Mesenchymal stem cell (in vitro differentiated cells and primary cell): Measurements from ENCODE around the gene CASQ2.

Experiments used
- DNase-seq: peaks from one replicate; pipeline ENCODE4 v3.0.0-alpha.2; 2013
- H2AFZ ChIP-seq: one replicate; pipeline ENCODE4 v1.6.1; 2013; ENCODE audit warnings: low read depth, mild to moderate bottlenecking, control low read depth, inconsistent platforms, low read length, moderate library complexity
- H2AK5ac ChIP-seq: 2 replicates; pipeline ENCODE4 v1.6.1; 2013; ENCODE audit warnings: low read length, moderate library complexity, mild to moderate bottlenecking, inconsistent platforms; ENCODE audit not compliant: severe bottlenecking
- H2BK120ac ChIP-seq: one replicate; pipeline ENCODE4 v1.6.1; 2013; ENCODE audit warnings: low read depth, mild to moderate bottlenecking, inconsistent platforms, low read length, moderate library complexity
- H2BK12ac ChIP-seq, 2 experiments: one replicate each; pipeline ENCODE4 v1.6.1; 2013; ENCODE audit warnings: inconsistent platforms in 2 of 2, low read length in 2 of 2, mild to moderate bottlenecking in 2 of 2, moderate library complexity in 2 of 2, control low read depth in 1 of 2
- H2BK15ac ChIP-seq: one replicate; pipeline ENCODE4 v1.6.1; 2013; ENCODE audit warnings: mild to moderate bottlenecking, low read depth, inconsistent platforms; ENCODE audit not compliant: poor library complexity, severe bottlenecking
- H2BK5ac ChIP-seq: 2 replicates; pipeline ENCODE4 v1.6.1; 2013; ENCODE audit warnings: low read depth, mild to moderate bottlenecking, low read length, control low read depth, inconsistent platforms; ENCODE audit not compliant: poor library complexity, severe bottlenecking
- H3K14ac ChIP-seq, 2 experiments: one replicate each; pipeline ENCODE4 v1.6.1; 2013; ENCODE audit warnings: inconsistent platforms in 2 of 2, low read length in 2 of 2, control low read depth in 1 of 2, mild to moderate bottlenecking in 1 of 2, moderate library complexity in 1 of 2
- H3K18ac ChIP-seq, 2 experiments: one replicate each; pipeline ENCODE4 v1.6.1; 2013; ENCODE audit warnings: inconsistent platforms in 2 of 2, low read length in 2 of 2, control low read depth in 1 of 2, low read depth in 1 of 2, mild to moderate bottlenecking in 1 of 2
- H3K23ac ChIP-seq, 2 experiments: one replicate each; pipeline ENCODE4 v1.6.1; 2013; ENCODE audit warnings: inconsistent platforms in 2 of 2, low read length in 2 of 2, mild to moderate bottlenecking in 2 of 2, moderate library complexity in 2 of 2, control low read depth in 1 of 2
- H3K27ac ChIP-seq: 2 replicates; pipeline ENCODE4 v1.5.1; 2013; ENCODE audit warnings: mild to moderate bottlenecking, moderate library complexity, low read length, control low read depth, inconsistent platforms; ENCODE audit not compliant: poor library complexity, severe bottlenecking
- H3K27me3 ChIP-seq, 2 experiments: 2 replicates each; pipeline versions ENCODE4 v1.6.1 to v1.7.0; 2013; ENCODE audit warnings: low read length in 2 of 2, mild to moderate bottlenecking in 2 of 2, moderate library complexity in 2 of 2, control low read depth in 1 of 2, inconsistent platforms in 1 of 2; ENCODE audit not compliant: control insufficient read depth in 1 of 2, insufficient read depth in 1 of 2
- H3K36me3 ChIP-seq, 2 experiments: 2 replicates each; pipeline versions ENCODE4 v1.6.1 to v1.7.0; 2013; ENCODE audit warnings: low read length in 2 of 2, control low read depth in 1 of 2, inconsistent platforms in 1 of 2, low read depth in 1 of 2, mild to moderate bottlenecking in 1 of 2; ENCODE audit not compliant: insufficient read depth in 2 of 2, control insufficient read depth in 1 of 2
- H3K4ac ChIP-seq, 2 experiments: one replicate each; pipeline ENCODE4 v1.6.1; 2013; ENCODE audit warnings: inconsistent platforms in 2 of 2, low read length in 2 of 2, mild to moderate bottlenecking in 2 of 2, moderate library complexity in 2 of 2, control low read depth in 1 of 2, low read depth in 1 of 2
- H3K4me1 ChIP-seq: 2 replicates; pipeline ENCODE4 v1.6.1; 2013; ENCODE audit warnings: low read depth, low read length, control low read depth; ENCODE audit not compliant: control insufficient read depth, insufficient read depth
- H3K4me2 ChIP-seq: 2 replicates; pipeline ENCODE4 v1.6.1; 2013; ENCODE audit warnings: low read length, mild to moderate bottlenecking, inconsistent platforms; ENCODE audit not compliant: poor library complexity, severe bottlenecking
- H3K4me3 ChIP-seq, 2 experiments: 2 replicates each; pipeline versions ENCODE4 v1.5.1 to v1.7.0; 2013; ENCODE audit warnings: low read length in 2 of 2, mild to moderate bottlenecking in 2 of 2, control low read depth in 1 of 2, low read depth in 1 of 2; ENCODE audit not compliant: insufficient read depth in 1 of 2
- H3K79me1 ChIP-seq: replicated peaks from 2 replicates; pipeline ENCODE4 v1.6.1; 2013; ENCODE audit warnings: mild to moderate bottlenecking, control low read depth, low read length, inconsistent platforms; ENCODE audit not compliant: poor library complexity, severe bottlenecking
- H3K9ac ChIP-seq: 2 replicates; pipeline ENCODE4 v1.7.0; 2013; ENCODE audit warnings: mild to moderate bottlenecking, low read length, moderate library complexity
- H3K9me3 ChIP-seq: 2 replicates; pipeline ENCODE4 v1.7.0; 2013; ENCODE audit warnings: mild to moderate bottlenecking, low read length; ENCODE audit not compliant: control insufficient read depth
- H4K8ac ChIP-seq: one replicate; pipeline ENCODE4 v1.6.1; 2013; ENCODE audit warnings: inconsistent platforms, mild to moderate bottlenecking, low read length, moderate library complexity
- H4K91ac ChIP-seq: one replicate; pipeline ENCODE4 v1.6.1; 2013; ENCODE audit warnings: mild to moderate bottlenecking, low read length, inconsistent platforms
- WGBS: methylation state at CpG from one replicate; pipeline ENCODE4 v1.1.7; 2013; ENCODE audit warnings: mixed read lengths; 5-methylcytosine and 5-hydroxymethylcytosine counted together

CASQ2 gene

GRCh38 chr1:115791816-115792215 is 23.3 kb upstream of the CASQ2 start:
- H2AFZ ChIP-seq: no peak overlapping the region
- no peak overlapping the region for H3K4me2 ChIP-seq
- no peak overlapping the region for H2AK5ac ChIP-seq
- no peak overlapping the region for H3K14ac ChIP-seq
- H3K4ac ChIP-seq: no peak overlapping the region
- no peak for DNase-seq
- H3K36me3 ChIP-seq: no peaks in the 10 kb centered on the region
- H3K4me1 ChIP-seq: no peaks in the 10 kb centered on the region
- H3K18ac ChIP-seq: no peak overlapping the region
- no peaks in the 10 kb centered on the region for H3K79me1 ChIP-seq
- H3K9ac ChIP-seq: no peak overlapping the region
- no peak overlapping the region for H4K8ac ChIP-seq
- H2BK120ac ChIP-seq: no peak overlapping the region
- H3K4me3 ChIP-seq: no peak overlapping the region
- H3K9me3 ChIP-seq: no peaks in the 10 kb centered on the region
- H3K27ac ChIP-seq: no peak overlapping the region
- no peak overlapping the region for H2BK15ac ChIP-seq
- WGBS: 73% methylated on average over 2 of the region's 3 CpGs
- no peak overlapping the region for H4K91ac ChIP-seq
- H2BK12ac ChIP-seq: no peak overlapping the region
- no peak overlapping the region for H2BK5ac ChIP-seq
- H3K27me3 ChIP-seq: peaks cover 25 to 28% of the 10 kb centered on the region in 2 experiments
- H3K23ac ChIP-seq: no peak overlapping the region

- Histone ChIP-seq H2AK5ac (no peak overlapping the region), H3K23ac (no peak overlapping the region), H3K4me1 (no peaks in the 10 kb centered on the region)
Observed at GRCh38 chr1:115790846-115791245, 22.3 kb upstream of the CASQ2 start.

GRCh38 chr1:115790356-115790755 is 21.8 kb upstream of the CASQ2 start:
- no peak overlapping the region for H3K4me2 ChIP-seq
- WGBS: 0% methylated on average over 1 of the region's 3 CpGs
- no peak overlapping the region for H3K4me3 ChIP-seq
- no peak overlapping the region for H2AK5ac ChIP-seq
- no peaks in the 10 kb centered on the region for H3K9me3 ChIP-seq
- no peak overlapping the region for H3K18ac ChIP-seq
- H3K4ac ChIP-seq: no peak overlapping the region
- peak overlapping the region; percentile 52 for H2BK15ac ChIP-seq
- no peak overlapping the region for H2BK5ac ChIP-seq
- no peak overlapping the region for H2AFZ ChIP-seq
- H3K23ac ChIP-seq: no peak overlapping the region
- no peak overlapping the region for H2BK12ac ChIP-seq
- no peak for DNase-seq
- H3K14ac ChIP-seq: peak overlapping the region in 1 of 2 experiments; percentile 15
- peaks cover 25% of the 10 kb centered on the region in 2 experiments for H3K27me3 ChIP-seq
- H2BK120ac ChIP-seq: no peak overlapping the region
- no peaks in the 10 kb centered on the region for H3K36me3 ChIP-seq
- no peak overlapping the region for H3K9ac ChIP-seq
- H4K91ac ChIP-seq: no peak overlapping the region
- no peaks in the 10 kb centered on the region for H3K79me1 ChIP-seq
- H4K8ac ChIP-seq: no peak overlapping the region
- H3K27ac ChIP-seq: no peak overlapping the region
- no peaks in the 10 kb centered on the region for H3K4me1 ChIP-seq

More at GRCh38 chr1:115790846-115791245, 22.3 kb upstream of the CASQ2 start:
- Histone ChIP-seq H3K27ac (no peak overlapping the region), H3K4ac (no peak overlapping the region), H3K14ac (no peak overlapping the region), H2BK5ac (no peak overlapping the region), H3K9ac (no peak overlapping the region), H3K79me1 (no peaks in the 10 kb centered on the region), H2AFZ (no peak overlapping the region), H3K27me3 (peaks cover 25% of the 10 kb centered on the region in 2 experiments), H3K36me3 (no peaks in the 10 kb centered on the region), H3K4me2 (no peak overlapping the region), H2BK120ac (no peak overlapping the region), H4K8ac (no peak overlapping the region), H4K91ac (no peak overlapping the region), H2BK12ac (no peak overlapping the region), H3K9me3 (no peaks in the 10 kb centered on the region), H3K4me3 (no peak overlapping the region), H2BK15ac (no peak overlapping the region), H3K18ac (no peak overlapping the region)
- DNase-seq: no peak
- 76% methylated on average over 6 of the region's 6 CpGs for WGBS

- no peak overlapping the region for H3K9ac ChIP-seq
- no peak overlapping the region for H3K23ac ChIP-seq
- H4K8ac ChIP-seq: no peak overlapping the region
- H3K9me3 ChIP-seq: no peaks in the 10 kb centered on the region
- H3K18ac ChIP-seq: no peak overlapping the region
- H2BK120ac ChIP-seq: no peak overlapping the region
- no peak for DNase-seq
- no peaks in the 10 kb centered on the region for H3K36me3 ChIP-seq
- H2BK15ac ChIP-seq: no peak overlapping the region
- H3K4ac ChIP-seq: no peak overlapping the region
- H2AK5ac ChIP-seq: no peak overlapping the region
- H3K79me1 ChIP-seq: no peaks in the 10 kb centered on the region
- no peak overlapping the region for H2BK12ac ChIP-seq
- no peak overlapping the region for H4K91ac ChIP-seq
- no peak overlapping the region for H2BK5ac ChIP-seq
- no peak overlapping the region for H3K4me2 ChIP-seq
- H3K14ac ChIP-seq: no peak overlapping the region
- H3K27me3 ChIP-seq: no peaks in the 10 kb centered on the region
- no peak overlapping the region for H2AFZ ChIP-seq
- no peak overlapping the region for H3K4me3 ChIP-seq
- H3K27ac ChIP-seq: no peak overlapping the region
- peaks cover 3% of the 10 kb centered on the region for H3K4me1 ChIP-seq
Observed at GRCh38 chr1:115783311-115783710, 14.8 kb upstream of the CASQ2 start.
